T-helper 2 cell (primary cell): ENCODE results near the gene ISG20L2.

Source experiments
- DNase-seq, 5 experiments: peaks; one replicate each; pipeline versions ENCODE4 v3.0.0 to v3.0.0-alpha.2; 2012 to 2022

The ISG20L2 gene

DNA sequence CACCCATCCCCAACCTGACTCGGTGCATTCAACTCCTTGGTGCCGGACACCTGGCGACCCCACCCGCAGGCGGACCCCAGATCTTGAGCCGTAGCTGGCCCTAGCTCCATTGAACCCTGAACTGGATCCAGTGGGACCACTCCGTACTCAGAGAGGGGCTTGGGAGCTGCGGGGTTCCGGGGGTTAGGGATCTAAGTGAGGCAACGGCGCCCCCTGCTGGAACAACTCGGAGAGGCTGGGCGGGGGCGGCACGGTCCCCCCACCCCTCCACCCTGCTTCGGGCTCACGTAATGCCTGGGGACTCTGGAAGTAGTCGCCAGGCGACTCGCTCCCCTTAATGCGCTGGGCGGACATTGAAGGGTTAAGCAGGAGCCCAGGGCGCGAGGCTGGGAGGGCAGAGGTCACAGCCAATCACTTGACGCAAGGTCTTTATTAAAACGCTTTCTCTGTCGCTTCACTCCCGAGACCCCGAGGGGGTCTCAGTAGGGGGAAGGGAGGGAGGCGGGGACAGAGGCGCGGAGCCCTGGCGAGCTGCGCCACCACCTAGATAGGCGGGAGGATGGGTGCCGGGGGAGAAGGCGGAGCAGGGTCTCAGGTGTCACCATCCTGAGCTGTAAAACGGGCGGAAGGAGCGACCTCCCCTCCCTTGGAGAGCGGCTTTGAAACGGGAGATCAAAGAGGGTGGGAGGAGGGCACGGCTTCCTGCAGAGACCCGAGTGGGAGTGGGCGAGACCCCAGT is 22.5 kb downstream of the ISG20L2 start:
- DNase-seq, result peak; percentile 56 to 69 (median 62)

DNA sequence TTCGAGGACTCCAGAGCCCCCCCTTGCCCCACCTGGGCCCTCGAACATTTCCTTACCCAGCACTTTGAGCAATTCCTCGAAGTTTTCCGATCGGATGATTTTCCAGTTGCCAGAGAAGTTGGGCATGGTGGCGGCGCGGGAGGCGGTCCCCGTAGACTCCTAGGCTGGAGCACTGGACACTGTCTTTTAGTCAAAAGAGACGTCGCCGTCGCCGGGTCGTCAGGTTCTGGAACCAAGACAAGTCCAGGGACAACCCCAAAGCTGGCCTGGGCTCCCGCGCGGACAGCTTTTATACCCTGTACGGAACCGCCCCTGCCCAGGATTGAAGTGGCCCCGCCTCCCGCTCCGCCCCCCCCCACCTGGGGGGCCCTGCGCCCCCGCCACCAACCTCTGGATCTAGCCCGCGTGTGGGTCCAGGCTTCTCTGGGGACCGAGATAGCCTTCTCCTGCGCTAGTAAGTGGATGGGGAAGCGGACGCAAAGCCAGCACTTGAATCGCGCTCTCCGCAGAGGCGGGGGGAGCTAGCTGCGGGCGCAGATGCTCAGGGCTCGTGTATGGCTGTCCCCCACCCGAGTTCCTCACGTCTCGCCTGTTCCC is 23.1 kb downstream of the ISG20L2 start, which contains the start of gene CRABP2:
CRABP2 (minus strand) TSS at position 263 of the 597 bp plus-strand sequence; CDS start at position 126, 137 bp downstream.
- peak in 2 of 5 experiments; percentile 27 to 34 for DNase-seq

DNA sequence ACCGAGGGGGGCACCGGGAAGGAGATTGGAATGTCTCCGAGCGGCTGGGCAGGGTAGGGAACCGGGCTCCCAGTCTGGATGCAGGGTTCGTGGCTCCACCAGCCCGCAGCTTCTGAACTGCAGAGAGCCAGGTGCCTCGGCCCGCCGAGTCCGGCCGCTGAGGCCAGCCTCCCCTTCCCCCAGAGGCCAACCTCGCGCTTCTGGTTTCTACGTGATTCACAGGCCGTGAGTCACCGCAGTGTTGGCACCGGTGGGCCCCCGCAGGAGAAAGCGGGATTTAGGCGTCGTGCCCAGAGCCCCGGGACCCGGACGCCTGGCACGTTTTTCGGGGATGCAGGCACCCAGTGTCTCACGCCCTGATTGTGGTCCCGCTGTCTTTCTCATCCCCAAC is 23.6 kb downstream of the ISG20L2 start:
- DNase-seq, result peak in 1 of 5 experiments; percentile 18

DNA sequence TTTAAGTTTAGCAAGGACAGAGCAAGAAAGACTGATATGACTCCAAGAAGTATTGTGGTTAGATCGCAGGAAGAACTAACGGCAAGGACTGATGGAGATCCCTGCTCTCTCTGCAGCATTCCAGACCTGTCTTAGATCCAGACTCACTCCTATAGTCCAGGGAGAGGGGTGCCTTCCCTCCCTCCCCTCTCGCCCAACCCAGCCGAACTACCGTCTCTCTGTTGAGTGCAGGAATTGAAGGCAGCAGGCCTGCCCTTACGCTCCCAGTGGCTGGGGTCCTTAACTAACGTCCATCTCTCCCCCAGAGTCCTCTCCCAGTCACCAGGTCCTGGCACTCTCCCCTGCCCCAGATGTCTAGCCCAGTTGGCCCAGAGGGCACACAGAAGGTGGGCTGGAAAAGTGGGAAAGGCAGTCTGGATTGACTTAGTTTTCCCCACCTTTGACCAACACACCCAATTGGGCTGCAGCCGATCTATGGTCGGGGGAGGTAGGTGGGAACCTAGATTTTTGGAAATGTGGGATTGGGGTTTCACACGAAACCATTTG is 24.3 kb downstream of the ISG20L2 start:
- no peak for DNase-seq

DNA sequence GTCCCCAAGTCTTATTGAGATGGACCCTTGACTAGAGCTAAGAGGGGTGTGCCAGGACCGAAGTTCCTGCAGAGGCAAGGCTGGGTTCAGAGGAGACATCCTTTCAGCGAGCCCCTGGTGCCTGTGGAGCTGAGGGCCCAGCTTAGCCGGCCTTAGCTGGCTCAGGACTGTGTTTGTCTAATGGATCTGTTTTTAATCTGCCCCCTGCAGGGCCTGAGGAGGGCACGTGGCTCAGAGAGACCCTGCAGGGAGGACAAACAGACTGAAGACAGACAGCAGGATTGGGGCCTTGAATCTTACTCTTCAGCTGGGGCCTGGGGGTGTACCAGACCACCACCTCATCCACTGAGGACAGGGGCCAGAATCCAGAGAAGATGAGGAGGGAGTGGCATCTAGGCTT is 24.8 kb downstream of the ISG20L2 start:
- DNase-seq, result no peak

DNA sequence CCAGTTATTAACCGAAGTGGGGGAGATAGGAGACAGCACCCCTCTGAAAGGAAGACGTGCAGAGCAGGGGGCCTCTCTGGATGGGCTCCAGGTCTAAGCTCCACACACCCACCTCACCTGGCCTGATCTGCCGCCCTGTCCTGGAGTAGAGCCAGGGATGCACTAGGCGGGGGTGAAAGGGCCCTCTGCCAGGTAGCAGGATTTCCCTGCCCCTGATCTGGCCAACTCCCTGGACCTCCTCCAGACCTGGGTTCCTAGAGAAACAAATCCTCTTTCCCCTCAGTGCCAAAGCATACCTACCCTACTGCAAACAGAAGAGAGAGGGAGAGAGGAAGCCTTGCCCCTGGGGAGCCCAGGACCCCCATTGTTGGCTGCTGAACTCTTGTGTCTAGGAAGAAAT is 25.2 kb downstream of the ISG20L2 start:
- DNase-seq, result no peak

DNA sequence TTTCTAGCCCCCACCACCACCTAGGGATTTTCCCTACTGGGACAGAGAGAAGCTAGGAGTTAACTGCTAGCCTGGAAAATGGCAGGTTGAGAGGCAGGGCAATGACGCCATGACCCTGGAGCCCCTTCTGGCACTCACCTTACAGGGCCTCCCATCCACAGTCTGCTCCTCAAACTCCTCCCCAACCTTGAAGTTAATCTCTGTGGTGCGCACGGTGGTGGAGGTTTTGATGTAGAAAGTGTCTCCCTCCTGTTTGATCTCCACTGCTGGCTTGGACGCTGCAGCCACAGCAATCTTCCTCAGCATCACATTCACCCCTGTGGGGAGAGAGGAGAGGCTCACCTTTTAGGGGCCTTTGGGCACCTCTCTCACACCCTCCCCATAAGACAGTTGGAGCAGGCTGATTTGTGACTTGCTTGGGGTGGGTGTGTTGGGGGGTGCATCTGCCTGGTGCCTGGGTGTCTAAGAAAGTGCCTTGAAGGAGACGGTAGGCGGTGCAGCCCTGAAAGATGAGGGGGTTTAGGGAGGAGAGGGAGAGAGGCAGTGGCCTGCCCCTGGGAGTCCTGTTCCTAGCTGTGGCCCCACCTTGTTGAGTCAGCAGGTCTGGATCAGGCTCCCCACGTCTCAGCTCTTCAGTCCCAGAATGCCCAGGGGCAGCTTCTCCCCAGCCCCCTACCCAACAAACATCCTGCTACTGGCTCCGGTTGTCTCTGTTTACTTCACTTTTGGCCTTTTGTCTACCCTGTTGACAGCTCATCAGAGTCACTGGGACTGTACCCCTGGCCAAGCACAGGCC is 27.6 kb downstream of the ISG20L2 start:
- DNase-seq, result no peak

DNA sequence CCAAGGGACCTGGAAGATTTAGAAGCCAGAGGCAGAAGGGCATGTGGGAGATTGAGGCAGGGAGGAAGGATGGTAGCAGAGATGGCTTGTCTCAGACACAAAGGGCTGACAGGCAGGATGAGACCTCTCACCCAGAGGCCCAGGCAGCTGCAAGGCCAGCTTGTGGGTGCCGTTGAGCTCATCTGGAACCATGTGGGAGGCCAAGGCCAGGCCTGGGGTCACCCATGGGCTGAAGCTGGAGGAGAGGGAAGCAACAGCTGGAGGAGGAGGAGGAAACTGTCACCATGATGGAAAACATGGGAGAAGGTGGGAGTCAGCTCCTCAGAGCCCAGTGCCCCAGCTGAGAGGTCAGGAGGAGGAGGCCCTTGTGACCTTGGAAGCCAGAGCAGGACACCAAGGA is 29.6 kb downstream of the ISG20L2 start:
- DNase-seq, result no peak

DNA sequence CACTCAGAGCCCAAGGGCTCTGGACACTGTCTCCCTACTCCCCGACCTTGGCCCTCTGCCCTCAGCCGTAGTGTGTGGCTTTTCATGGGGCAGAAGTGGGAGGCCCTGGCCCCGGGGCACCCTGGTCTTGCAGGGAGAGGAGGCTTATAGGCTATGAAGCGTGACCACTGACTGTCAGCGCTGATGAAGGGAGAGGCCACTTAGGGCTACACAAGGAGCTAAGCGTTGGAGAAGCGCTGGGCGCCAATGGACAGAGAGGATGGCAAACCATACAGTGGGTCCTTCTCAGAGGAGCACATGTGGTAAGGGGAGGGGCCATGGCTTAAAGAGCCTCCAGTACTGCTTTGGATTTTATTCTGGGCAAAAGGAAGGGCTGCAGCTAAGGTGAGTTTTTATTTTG is 31.1 kb downstream of the ISG20L2 start:
- no peak for DNase-seq

DNA sequence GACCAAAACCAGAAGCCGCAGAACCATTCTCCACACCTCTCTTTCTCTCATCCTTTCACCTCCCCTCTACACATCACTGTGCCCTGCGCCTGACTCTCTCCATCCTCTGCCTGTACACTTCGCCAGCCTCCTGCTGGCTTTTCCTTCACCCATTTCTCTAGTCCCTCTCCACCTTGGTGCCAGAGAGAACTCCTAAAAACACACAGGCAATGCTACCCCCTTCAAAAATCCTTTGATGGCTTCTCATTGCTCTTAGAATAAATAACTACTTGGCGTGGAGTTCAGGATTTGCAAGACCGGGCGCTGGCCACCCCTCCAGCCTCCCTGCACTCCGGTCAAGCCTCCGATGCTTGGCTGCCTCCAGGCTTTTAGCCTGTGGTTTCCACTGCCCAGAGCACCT is 31.8 kb downstream of the ISG20L2 start:
- no peak for DNase-seq

DNA sequence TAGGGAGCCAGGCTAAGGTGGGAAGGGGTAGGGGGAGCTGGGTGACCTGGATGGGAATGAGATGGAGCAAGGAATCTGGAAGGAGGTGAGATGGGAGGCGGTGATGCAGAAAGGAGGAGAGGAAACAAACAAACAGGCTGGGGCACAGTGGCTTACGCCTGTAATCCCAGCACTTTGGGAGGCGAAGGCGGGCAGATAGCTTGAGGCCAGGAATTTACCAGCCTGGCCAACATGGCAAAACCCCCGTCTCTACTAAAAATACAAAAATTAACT is 33.9 kb downstream of the ISG20L2 start:
- no peak for DNase-seq

DNA sequence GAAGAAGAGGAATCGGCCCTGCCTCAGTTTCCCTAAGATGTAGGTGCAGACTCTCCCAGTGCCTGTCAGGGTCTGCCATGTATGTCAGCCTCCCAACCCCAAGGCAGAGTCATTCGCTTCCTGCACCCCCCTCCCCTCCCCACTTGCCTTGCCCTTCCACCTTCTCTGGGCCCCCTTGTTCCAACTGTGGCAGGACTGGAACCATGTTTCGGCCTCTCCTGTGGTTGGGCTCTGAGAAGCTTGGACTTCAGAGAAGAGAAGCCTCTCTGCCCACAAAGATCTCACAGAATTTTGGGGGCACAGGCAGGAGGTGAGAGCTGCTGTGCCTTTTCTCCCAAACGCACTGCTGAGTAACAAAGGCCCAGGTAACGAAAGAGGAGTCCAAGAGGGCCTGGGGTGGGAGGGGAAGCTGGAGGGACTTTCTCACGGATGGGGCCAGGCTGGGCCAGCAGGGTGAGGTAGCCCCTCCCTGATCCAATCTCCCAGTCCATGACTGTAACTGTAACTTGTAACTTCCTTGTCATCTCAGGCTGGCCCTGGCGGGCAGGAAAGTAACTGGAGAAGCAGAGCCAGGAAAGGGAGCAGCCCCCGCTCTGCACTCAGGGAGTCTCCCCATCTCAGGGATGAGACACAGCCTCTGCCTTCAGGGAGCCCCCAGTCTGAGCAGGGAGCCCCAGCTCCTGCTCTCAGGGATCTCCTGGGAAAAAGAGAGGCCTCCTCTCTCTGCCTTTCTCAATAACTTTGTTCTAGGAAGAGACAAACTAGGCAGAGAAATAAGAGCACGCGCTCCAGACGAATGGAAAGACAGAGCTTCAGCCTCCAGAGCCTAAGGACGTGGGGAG is 34.5 kb downstream of the ISG20L2 start:
- no peak for DNase-seq

DNA sequence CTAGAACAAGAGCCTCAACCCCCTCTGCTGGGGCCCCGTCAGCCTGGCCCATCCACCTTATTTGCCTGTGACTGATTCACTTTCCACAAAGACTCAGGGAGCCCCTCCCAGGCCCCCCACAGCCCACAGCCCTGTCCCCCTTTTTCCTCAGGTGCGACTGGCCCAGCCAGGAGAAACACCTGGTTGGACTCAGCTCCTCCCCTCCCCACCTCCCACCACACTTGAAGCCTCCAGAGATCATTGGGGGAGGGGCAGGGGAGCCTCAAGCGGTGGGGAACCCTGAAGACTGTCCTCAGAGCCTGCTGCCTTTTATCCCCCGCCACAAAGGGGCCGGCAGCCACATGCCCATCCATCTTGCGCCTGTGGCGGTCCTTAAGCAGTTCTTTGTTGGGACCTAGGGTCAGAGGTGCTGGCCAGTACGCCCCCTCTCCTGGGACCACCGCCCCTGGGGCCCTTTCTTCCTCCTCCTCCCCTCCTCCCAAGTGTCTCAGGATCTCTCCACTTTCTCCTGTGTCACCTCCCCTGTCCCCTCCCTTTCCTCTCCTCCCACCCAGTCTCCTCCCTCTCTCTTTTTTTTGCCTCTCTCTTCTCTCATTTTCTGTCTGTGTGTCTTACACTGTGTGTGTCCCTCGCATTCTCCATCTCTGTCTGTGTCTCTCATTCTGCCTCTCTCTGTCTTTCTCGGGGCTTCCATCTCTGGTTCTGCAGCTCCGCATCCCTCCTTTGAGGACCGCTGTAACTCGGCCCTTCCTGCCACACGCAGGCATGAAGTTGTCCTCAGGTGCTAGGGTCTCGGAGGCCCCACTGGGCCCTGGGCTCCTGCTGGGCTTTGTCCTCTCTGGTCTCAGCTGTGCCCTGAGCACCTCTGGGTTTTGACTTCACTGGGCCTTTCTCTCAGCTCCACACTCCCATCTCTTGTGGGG is 35.4 kb downstream of the ISG20L2 start:
- peak in 1 of 5 experiments; percentile 40 for DNase-seq

DNA sequence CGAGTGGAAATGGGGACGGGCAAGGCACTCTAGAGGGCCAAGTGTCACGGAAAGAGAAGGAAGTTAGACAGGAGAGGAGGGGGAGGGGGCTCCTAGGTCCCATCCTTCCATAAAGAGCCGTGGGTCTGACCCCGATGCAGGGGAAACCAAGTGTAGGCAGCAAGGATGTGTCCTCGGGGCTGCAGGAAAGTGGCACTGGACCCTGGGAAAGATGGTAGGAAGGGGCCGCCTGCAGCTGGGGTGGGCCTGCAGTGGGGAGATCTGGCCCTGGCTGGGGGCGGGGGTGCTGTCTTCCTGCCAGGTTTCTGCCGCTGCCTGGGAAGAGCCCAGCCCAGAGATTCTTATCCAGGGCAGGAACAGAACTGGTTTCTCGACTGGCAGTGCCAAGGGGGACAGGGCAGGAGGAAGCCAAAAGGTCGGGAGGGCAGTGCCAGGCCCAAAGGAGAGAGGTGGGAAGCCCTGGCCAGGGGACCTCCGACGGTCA is 36.1 kb downstream of the ISG20L2 start:
- no peak for DNase-seq

DNA sequence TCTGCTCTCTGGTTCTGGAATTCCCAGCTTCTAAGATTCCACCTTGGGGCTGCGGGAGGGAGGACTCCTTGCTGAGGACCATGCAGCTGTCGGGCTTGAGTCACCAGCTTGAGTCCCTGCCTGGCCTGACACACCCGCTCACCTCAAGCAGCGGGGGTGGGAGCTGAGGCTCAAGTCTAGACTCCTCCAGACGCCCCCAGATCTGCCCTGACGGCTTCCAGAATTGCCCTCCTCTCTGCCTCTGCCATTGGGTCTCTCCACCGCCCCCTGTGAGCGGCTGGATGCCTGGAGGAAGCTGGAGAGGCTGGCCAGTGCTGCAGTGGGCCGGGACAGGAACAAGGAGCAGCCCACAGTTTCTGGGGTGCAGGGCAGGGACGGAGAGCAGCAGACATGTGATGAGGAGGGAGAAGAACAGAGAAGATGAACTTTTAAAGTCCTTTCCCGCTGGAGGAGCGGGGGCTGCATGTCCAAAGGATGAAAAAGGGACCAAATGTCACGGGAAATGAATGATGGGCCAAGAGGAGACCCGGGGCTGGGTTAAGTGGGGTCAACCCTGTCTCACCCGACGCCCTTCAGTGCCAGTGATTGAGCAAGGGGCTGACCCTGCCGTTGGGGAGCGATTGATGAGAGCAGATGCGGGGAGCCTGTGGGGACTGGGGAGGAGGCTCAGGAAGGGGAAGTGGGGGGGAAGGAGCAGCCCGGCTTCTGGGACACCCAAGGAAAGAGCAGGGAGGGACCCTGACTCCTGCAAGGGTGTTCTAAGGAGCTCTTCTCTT is 36.7 kb downstream of the ISG20L2 start:
- no peak for DNase-seq

DNA sequence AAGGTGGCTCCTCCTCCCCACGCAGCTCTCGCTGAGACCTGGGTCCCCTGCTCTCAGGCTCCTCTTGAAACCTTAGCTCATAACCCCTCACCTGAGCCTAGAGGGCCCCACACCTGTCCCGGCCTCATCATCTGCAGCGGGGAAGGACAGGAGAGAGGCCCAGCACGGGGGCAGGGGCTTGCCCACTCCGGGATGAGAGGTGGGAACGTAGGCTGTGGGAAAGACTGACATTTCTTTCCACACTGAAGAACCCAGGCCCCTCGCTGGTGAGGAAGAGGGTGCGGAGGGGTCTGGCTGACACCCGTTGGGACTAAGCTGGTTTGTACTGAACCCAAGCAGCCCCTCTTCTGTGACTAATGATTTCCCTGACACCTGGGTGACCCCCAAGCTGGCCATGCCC is 37.4 kb downstream of the ISG20L2 start:
- DNase-seq, result no peak

DNA sequence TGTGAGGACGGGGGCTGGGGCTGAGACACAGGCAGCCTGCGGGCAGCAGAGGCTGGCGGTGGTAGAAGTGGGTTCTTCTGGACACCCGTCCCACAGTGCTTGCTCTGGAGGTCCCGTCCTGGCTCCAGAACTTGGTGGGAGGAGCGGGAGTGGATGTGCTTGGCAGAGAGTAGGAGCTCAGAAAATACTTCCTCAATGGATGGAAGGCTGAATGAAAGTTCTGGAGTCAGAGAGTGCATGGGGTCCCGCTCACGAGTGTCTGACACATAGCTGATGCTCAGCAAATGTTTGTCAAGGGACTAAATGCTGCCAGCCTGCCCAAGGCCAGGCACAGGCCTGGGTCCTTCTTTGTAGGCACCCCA is 37.9 kb downstream of the ISG20L2 start:
- no peak for DNase-seq

DNA sequence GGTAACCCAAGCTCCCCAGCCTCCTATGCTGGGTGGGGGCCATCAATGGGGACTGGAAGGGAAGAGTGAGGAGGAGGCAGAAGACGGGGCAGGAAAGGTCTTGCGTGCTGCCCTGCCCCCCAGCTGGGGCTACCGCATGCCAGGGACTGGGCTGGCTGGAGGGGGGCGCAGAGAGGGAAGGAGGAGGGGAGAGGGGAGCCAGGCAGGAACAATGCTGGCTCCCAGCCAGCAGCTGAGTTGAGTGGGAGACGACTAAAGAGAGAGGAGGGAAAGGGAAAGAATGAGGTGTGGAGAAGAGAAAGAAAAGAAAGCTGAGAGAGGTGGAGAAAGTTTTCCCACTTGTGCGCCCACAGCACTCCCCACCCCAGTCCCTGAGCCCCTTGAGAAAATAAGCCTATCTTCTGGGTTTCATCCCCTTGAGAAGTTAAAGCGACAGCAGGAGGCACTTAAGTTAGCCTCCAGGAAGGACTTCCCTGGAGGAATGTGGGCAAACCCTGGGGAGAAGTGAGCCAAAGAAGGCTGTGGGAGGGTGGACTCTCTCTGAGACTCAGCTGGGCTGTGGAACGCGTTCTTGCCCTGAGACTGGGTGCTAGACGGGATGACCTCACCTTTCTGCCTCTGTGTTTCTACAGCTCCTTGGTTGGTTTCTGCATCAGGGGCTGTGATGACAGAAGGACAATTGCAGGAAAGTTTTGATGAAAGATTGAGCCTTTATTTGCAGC is 38.5 kb downstream of the ISG20L2 start:
- DNase-seq, result no peak

DNA sequence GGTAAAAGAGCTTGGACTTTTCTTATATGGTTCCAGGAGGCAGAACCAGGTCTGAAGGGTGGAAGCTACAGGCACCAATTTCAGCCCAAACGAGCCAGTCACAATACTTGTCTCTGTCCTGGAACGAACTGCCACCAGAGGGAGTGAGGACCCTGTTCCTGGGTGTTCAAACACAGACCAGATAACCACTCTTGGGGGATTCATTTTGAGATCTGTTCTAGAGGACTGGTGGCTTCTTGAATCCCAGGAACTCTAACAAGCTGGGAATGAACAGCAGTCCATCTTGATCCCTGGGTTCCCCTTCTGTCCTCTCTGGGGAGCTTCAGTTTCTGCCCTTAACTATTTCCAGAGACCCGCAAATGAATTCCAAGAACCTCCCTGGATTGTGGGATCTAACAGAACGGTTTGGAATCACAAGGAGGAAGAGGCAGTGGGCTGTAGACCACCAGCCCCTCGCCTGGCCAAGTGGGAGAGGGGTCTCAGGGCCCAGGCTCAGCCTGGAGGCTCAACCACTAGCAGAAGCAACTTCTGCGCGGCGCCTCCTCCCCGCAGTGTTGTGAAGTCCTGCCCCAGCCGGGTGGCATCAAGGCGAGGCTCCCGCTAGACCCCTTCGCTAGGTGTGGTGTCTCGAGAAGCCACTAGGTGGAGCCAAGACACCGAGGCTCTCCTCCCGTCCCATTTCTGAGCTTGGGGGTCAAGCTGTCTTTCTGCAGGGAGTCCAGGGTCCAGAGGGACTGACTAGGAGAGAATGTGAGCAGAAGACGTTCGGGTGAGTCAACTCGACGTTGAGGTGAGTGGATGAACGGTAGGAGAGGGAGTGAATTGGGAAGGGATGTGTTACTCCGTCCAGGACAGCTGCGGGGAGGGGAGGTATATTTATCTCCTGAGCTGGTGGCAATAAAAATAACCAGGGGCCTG is 39.3 kb downstream of the ISG20L2 start:
- peak; percentile 52 to 80 (median 66) for DNase-seq
